SU-DHL-6 (cell line): ENCODE data around the gene ZNF311.
"Not testable (repeated sequence)": the region's sequence is repeated elsewhere in the genome, so short reads cannot be mapped to it uniquely, and the experiment has no call there.

Experiments used
- EZH2phosphoT487 ChIP-seq: fragments of 200-600 bp; sonication (generic), shearing (Covaris generic); conservative IDR thresholded peaks from 2 replicates; pipeline ENCODE4 v1.6.1; 2018; ENCODE audit warnings: mild to moderate bottlenecking, antibody characterized with exemption, low read length, moderate library complexity, mixed read lengths
- TF ChIP-seq, protein P1 (sequence below): fragments of 200-600 bp; sonication (generic); IDR thresholded peaks from one replicate; pipeline ENCODE4 v1.5.1; 2017; ENCODE audit warnings: antibody characterized with exemption, mild to moderate bottlenecking, low read length, moderate library complexity; ENCODE audit not compliant: insufficient read depth, poor library complexity, severe bottlenecking

DNA sequence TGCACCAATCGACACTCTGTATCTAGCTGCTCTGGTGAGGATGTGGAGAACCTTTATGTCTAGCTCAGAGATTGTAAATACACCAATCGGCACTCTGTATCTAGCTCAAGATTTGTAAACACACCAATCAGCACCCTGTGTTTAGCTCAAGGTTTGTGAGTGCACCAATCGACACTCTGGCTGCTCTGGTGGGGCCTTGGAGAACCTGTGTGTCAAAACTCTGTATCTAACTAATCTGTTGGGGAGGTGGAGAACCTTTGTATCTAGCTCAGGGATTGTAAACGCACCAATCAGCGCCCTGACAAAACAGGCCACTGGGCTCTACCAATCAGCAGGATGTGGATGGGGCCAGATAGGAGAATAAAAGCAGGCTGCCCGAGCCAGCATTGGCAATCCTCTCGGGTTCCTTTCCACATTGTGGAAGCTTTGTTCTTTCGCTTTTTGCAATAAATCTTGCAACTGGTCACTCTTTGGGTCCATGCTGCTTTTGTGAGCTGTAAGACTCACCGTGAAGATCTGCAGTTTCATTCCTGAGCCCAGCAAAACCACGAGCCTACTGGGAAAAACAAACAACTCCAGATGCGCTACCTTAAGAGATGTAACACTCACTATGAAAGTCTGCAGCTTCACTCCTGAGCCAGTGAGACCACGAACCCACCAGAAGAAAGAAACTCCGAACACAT is 46.4 kb downstream of the ZNF311 start:
- TF ChIP-seq, protein P1, sequence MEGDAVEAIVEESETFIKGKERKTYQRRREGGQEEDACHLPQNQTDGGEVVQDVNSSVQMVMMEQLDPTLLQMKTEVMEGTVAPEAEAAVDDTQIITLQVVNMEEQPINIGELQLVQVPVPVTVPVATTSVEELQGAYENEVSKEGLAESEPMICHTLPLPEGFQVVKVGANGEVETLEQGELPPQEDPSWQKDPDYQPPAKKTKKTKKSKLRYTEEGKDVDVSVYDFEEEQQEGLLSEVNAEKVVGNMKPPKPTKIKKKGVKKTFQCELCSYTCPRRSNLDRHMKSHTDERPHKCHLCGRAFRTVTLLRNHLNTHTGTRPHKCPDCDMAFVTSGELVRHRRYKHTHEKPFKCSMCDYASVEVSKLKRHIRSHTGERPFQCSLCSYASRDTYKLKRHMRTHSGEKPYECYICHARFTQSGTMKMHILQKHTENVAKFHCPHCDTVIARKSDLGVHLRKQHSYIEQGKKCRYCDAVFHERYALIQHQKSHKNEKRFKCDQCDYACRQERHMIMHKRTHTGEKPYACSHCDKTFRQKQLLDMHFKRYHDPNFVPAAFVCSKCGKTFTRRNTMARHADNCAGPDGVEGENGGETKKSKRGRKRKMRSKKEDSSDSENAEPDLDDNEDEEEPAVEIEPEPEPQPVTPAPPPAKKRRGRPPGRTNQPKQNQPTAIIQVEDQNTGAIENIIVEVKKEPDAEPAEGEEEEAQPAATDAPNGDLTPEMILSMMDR, result not testable (repeated sequence)
- TF ChIP-seq EZH2phosphoT487, result not testable (repeated sequence)
